RWPE1 (cell line): ENCODE data around the gene TNFAIP2.
"Not testable (repeated sequence)": the region's sequence is repeated elsewhere in the genome, so short reads cannot be mapped to it uniquely, and the experiment has no call there.

ENCODE experiments used
- CTCF ChIA-PET: fragments of 350-600 bp; sonication (Branson Sonifier 250); formaldehyde crosslinking; extraction: SDS; loops from one replicate; lab custom pipeline; 2021; lab: Yijun Ruan, JAX
- POLR2A ChIA-PET: fragments of 400-600 bp; formaldehyde crosslinking; extraction: SDS; loops from one replicate; lab custom pipeline; 2020; ENCODE audit warnings: antibody characterized with exemption; ENCODE audit not compliant: low non-redundant PET; lab: Yijun Ruan, JAX
- DNase-seq: peaks from one replicate; pipeline ENCODE4 v3.0.0; 2012; ENCODE audit warnings: low spot score
- H3K27ac ChIP-seq: fragments of 450-650 bp; 2 replicates; pipeline ENCODE4 v1.5.1; 2017
- CTCF ChIP-seq: fragments of 450-650 bp; conservative IDR thresholded peaks from 2 replicates; pipeline ENCODE4 v1.5.1; 2017; ENCODE audit warnings: low read depth, mild to moderate bottlenecking

Gene TNFAIP2

GRCh38 chr14:103149351-103150237 lies 26.3 kb downstream of the TNFAIP2 start:
- no peak for TF ChIP-seq CTCF
- no peak overlapping the region for H3K27ac ChIP-seq
- ChIA-PET CTCF (no interaction called here), POLR2A (no interaction called here)
- DNase-seq = no peak

GRCh38 chr14:103151270-103151945 lies 28.1 kb downstream of the TNFAIP2 start:
- no peak for DNase-seq
- ChIA-PET POLR2A (no interaction called here), CTCF (interaction anchor here (0.7 kb wide), 1 partner anchor 9 kb away, joined by 6 read pairs; no protein-coding TSS in a partner anchor)
- H3K27ac ChIP-seq = no peak overlapping the region
- no peak for TF ChIP-seq CTCF

- ChIA-PET POLR2A (no interaction called here), CTCF (interaction anchor here (0.6 kb wide), 1 partner anchor 129 kb away, joined by 3 read pairs; no protein-coding TSS in a partner anchor)
- DNase-seq = peak; percentile 84
- peak overlapping the region; percentile 52; the same call in 1 of the 2 replicates for H3K27ac ChIP-seq
- TF ChIP-seq CTCF = no peak
These were observed 31.7 kb downstream of the TNFAIP2 start for GRCh38 chr14:103155010-103155409.

- POLR2A ChIA-PET, CTCF ChIA-PET, DNase-seq: not testable (repeated sequence)
- H3K27ac ChIP-seq = peak overlapping the region; percentile 52; the same call in 1 of the 2 replicates
These were observed 32.2 kb downstream of the TNFAIP2 start for GRCh38 chr14:103155416-103155815.

- peak overlapping the region; percentile 30; the same call in 1 of the 2 replicates for H3K27ac ChIP-seq
- ChIA-PET CTCF (no interaction called here), POLR2A (no interaction called here)
- DNase-seq = no peak
- TF ChIP-seq CTCF = no peak
These were observed 32.6 kb downstream of the TNFAIP2 start for GRCh38 chr14:103155826-103156394.

GRCh38 chr14:103156651-103157378 lies 33.6 kb downstream of the TNFAIP2 start:
- ChIA-PET CTCF (interaction anchor here (0.7 to 0.9 kb wide), 2 partner anchors 30 to 52 kb away, joined by 3 read pairs; no protein-coding TSS in a partner anchor), POLR2A (no interaction called here)
- TF ChIP-seq CTCF = no peak
- H3K27ac ChIP-seq = peak overlapping the region; percentile 20; the same call in 1 of the 2 replicates
- no peak for DNase-seq
